H1 (cell line): ENCODE results near the gene TMSB15B. TPM values are rescaled to one million over a fixed set of nuclear protein-coding genes. Genes with fewer than 3 reads are reported as not detected.

Experiments used
- CTCF ChIA-PET: fragments of 300-600 bp; sonication (Branson Sonifier 250); formaldehyde crosslinking; loops from one replicate; lab custom pipeline; 2021; ENCODE audit not compliant: partially characterized antibody; lab: Charles Lee
- POLR2A ChIA-PET: fragments of 300-600 bp; sonication (Branson Sonifier 250); formaldehyde crosslinking; loops from one replicate; lab custom pipeline; 2021; ENCODE audit warnings: inconsistent platforms; ENCODE audit not compliant: partially characterized antibody; lab: Charles Lee
- DNase-seq, 2 experiments: peaks; one replicate each; pipeline versions ENCODE4 v3.0.0 to v3.0.0-alpha.2; 2010 to 2022; ENCODE audit warnings: low spot score in 2 of 2, low read depth in 1 of 2, mixed read lengths in 1 of 2
- FAIRE-seq: peaks from 2 replicates; lab custom pipeline; 2011; peaks lifted over from hg19 to GRCh38; lab: Jason Lieb, UNC
- H2AFZ ChIP-seq: 2 replicates; pipeline ENCODE4 v1.8.1; 2012; ENCODE audit warnings: low read length, inconsistent platforms
- H2AK5ac ChIP-seq: 2 replicates; pipeline ENCODE4 v1.6.1; 2013; ENCODE audit warnings: low read depth, low read length
- H2BK120ac ChIP-seq: replicated peaks from 2 replicates; pipeline ENCODE3; 2013; ENCODE audit warnings: low read depth, low read length, inconsistent platforms
- H2BK12ac ChIP-seq: 2 replicates; pipeline ENCODE4 v1.6.1; 2013; ENCODE audit warnings: low read depth, low read length
- H2BK15ac ChIP-seq: 2 replicates; pipeline ENCODE4 v1.6.1; 2013; ENCODE audit warnings: low read length
- H2BK20ac ChIP-seq: 2 replicates; pipeline ENCODE4 v1.6.1; 2013; ENCODE audit warnings: low read length
- H2BK5ac ChIP-seq: 2 replicates; pipeline ENCODE4 v1.6.1; 2013; ENCODE audit warnings: low read depth, low read length
- H3K14ac ChIP-seq: 2 replicates; pipeline ENCODE4 v1.6.1; 2013; ENCODE audit warnings: inconsistent platforms; ENCODE audit not compliant: insufficient read length
- H3K18ac ChIP-seq: 2 replicates; pipeline ENCODE4 v1.6.1; 2013; ENCODE audit warnings: low read length; ENCODE audit errors: extremely low read depth
- H3K23ac ChIP-seq: 2 replicates; pipeline ENCODE4 v1.6.1; 2013; ENCODE audit warnings: inconsistent platforms; ENCODE audit not compliant: insufficient read length
- H3K23me2 ChIP-seq: 2 replicates; pipeline ENCODE4 v1.6.1; 2013; ENCODE audit warnings: low read depth, low read length
- H3K27ac ChIP-seq: 2 replicates; pipeline ENCODE4 v1.6.1; 2011; ENCODE audit warnings: low read depth, low read length, inconsistent platforms
- H3K27me3 ChIP-seq, 4 experiments: replicated peaks in 1 of 4; 1 replicate in 1 of 4; 2 replicates in 3 of 4; pipeline versions ENCODE4 v1.6.1 to v1.8.1; 2011 to 2013; ENCODE audit warnings: low read length in 3 of 4, mild to moderate bottlenecking in 3 of 4, inconsistent platforms in 2 of 4, mixed read lengths in 2 of 4, moderate library complexity in 1 of 4; ENCODE audit not compliant: control insufficient read depth in 3 of 4, insufficient read depth in 3 of 4; ENCODE audit errors: extremely low read depth in 1 of 4
- H3K36me3 ChIP-seq, 4 experiments: 2 replicates each; pipeline versions ENCODE4 v1.6.1 to v1.8.1; 2011 to 2013; ENCODE audit warnings: mild to moderate bottlenecking in 4 of 4, low read length in 3 of 4, moderate library complexity in 2 of 4, control low read depth in 1 of 4, inconsistent platforms in 1 of 4; ENCODE audit not compliant: insufficient read depth in 4 of 4, control insufficient read depth in 2 of 4
- H3K4ac ChIP-seq: replicated peaks from 2 replicates; pipeline ENCODE3; 2013; ENCODE audit warnings: low read length, low read depth, mixed read lengths, inconsistent platforms; ENCODE audit not compliant: insufficient read length
- H3K4me1 ChIP-seq, 4 experiments: replicated peaks in 1 of 4; 1 replicate in 1 of 4; 2 replicates in 3 of 4; pipeline versions ENCODE4 v1.6.1 to v1.8.1; 2011 to 2013; ENCODE audit warnings: low read length in 3 of 4, inconsistent platforms in 2 of 4, mixed read lengths in 1 of 4; ENCODE audit not compliant: insufficient read depth in 4 of 4, control insufficient read depth in 3 of 4
- H3K4me2 ChIP-seq, 2 experiments: 2 replicates each; pipeline versions ENCODE4 v1.6.1 to v1.8.1; 2011 to 2013; ENCODE audit warnings: low read depth in 2 of 2, low read length in 2 of 2, control low read depth in 1 of 2, inconsistent platforms in 1 of 2, mild to moderate bottlenecking in 1 of 2; ENCODE audit not compliant: insufficient read depth in 1 of 2
- H3K4me3 ChIP-seq, 4 experiments: fragments of 200-600, 300-600 bp in 1 of 4; sonication (generic), shearing (Covaris generic), sonication (Bioruptor Twin) in 1 of 4; 2 replicates each; pipeline versions ENCODE4 v1.5.1 to v1.8.1; 2011 to 2016; ENCODE audit warnings: low read length in 4 of 4, low read depth in 3 of 4, control low read depth in 2 of 4, inconsistent platforms in 2 of 4, mild to moderate bottlenecking in 2 of 4, mixed read lengths in 1 of 4, moderate library complexity in 1 of 4; ENCODE audit not compliant: insufficient read depth in 2 of 4; ENCODE audit errors: extremely low read depth in 1 of 4
- H3K56ac ChIP-seq: replicated peaks from 2 replicates; pipeline ENCODE3; 2013; ENCODE audit warnings: low read depth, mild to moderate bottlenecking, mixed read lengths, low read length, inconsistent platforms; ENCODE audit not compliant: insufficient read length
- H3K79me1 ChIP-seq: 2 replicates; pipeline ENCODE4 v1.6.1; 2013; ENCODE audit warnings: low read depth, low read length, control low read depth
- H3K79me2 ChIP-seq, 2 experiments: 2 replicates each; pipeline versions ENCODE4 v1.6.1 to v1.8.1; 2012 to 2013; ENCODE audit warnings: low read length in 2 of 2, mild to moderate bottlenecking in 2 of 2, inconsistent platforms in 1 of 2; ENCODE audit not compliant: insufficient read depth in 2 of 2, control insufficient read depth in 1 of 2
- H3K9ac ChIP-seq, 4 experiments: replicated peaks in 1 of 4; 1 replicate in 1 of 4; 2 replicates in 3 of 4; pipeline versions ENCODE4 v1.6.1 to v1.8.1; 2011 to 2013; ENCODE audit warnings: low read depth in 3 of 4, low read length in 3 of 4, control low read depth in 2 of 4, mild to moderate bottlenecking in 2 of 4, moderate library complexity in 2 of 4, inconsistent platforms in 1 of 4; ENCODE audit errors: extremely low read depth in 1 of 4
- H3K9me3 ChIP-seq, 2 experiments: 2 replicates each; pipeline versions ENCODE4 v1.6.1 to v1.8.1; 2012 to 2013; ENCODE audit warnings: mild to moderate bottlenecking in 2 of 2, moderate library complexity in 2 of 2, control low read depth in 1 of 2, inconsistent platforms in 1 of 2, low read depth in 1 of 2, low read length in 1 of 2, mixed read lengths in 1 of 2; ENCODE audit not compliant: insufficient read depth in 2 of 2
- H4K20me1 ChIP-seq, 2 experiments: replicated peaks in 1 of 2; 2 replicates each; pipeline versions ENCODE3 to v1.8.1; 2011 to 2013; ENCODE audit warnings: inconsistent platforms in 2 of 2, low read length in 2 of 2, mild to moderate bottlenecking in 1 of 2; ENCODE audit not compliant: insufficient read depth in 2 of 2, control insufficient read depth in 1 of 2
- H4K5ac ChIP-seq: 2 replicates; pipeline ENCODE4 v1.6.1; 2013; ENCODE audit warnings: low read length, low read depth, mixed read lengths, inconsistent platforms; ENCODE audit not compliant: insufficient read length
- H4K8ac ChIP-seq: 2 replicates; pipeline ENCODE4 v1.8.0; 2013; ENCODE audit warnings: mild to moderate bottlenecking, moderate library complexity, low read length, inconsistent platforms; ENCODE audit not compliant: insufficient read depth; ENCODE audit errors: extremely low read depth
- H4K91ac ChIP-seq: replicated peaks from 2 replicates; pipeline ENCODE3; 2013; ENCODE audit warnings: low read length, mixed read lengths, inconsistent platforms; ENCODE audit not compliant: insufficient read length
- ASH2L ChIP-seq: fragments of 200-600, 300-600 bp; sonication (generic); IDR thresholded peaks from one replicate; pipeline ENCODE4 v1.7.1; 2017; ENCODE audit warnings: low read length
- BACH1 ChIP-seq: IDR thresholded peaks from 2 replicates; pipeline ENCODE4 v1.6.1; 2012; ENCODE audit warnings: low read length, improper control_type of control experiment
- CBX8 ChIP-seq: fragments of 300-800, 300-1000 bp; sonication (generic); IDR thresholded peaks from 2 replicates; pipeline ENCODE4 v1.7.1; 2016; ENCODE audit warnings: low read depth, low read length, borderline replicate concordance
- CHD1 ChIP-seq: IDR thresholded peaks from 2 replicates; pipeline ENCODE4 v1.6.1; 2012; ENCODE audit warnings: low read depth, low read length, improper control_type of control experiment
- JUND ChIP-seq: IDR thresholded peaks from 2 replicates; pipeline ENCODE4 v1.6.1; 2011; ENCODE audit warnings: mild to moderate bottlenecking, improper control_type of control experiment, low read length
- NRF1 ChIP-seq: IDR thresholded peaks from 2 replicates; pipeline ENCODE4 v1.6.1; 2011; ENCODE audit warnings: mild to moderate bottlenecking, low read depth, low read length, improper control_type of control experiment
- POLR2A ChIP-seq, 2 experiments: IDR thresholded peaks; 1 replicate in 1 of 2; 2 replicates in 1 of 2; pipeline ENCODE4 v1.6.1; 2011; ENCODE audit warnings: low read depth in 2 of 2, low read length in 2 of 2, mild to moderate bottlenecking in 2 of 2; ENCODE audit errors: control extremely low read depth in 1 of 2
- RAD21 ChIP-seq, 2 experiments: IDR thresholded peaks in 1 of 2; conservative IDR thresholded peaks in 1 of 2; 2 replicates each; pipeline ENCODE4 v1.6.1; 2011; ENCODE audit warnings: low read depth in 2 of 2, low read length in 2 of 2, improper control_type of control experiment in 1 of 2, inconsistent platforms in 1 of 2, mild to moderate bottlenecking in 1 of 2, moderate library complexity in 1 of 2
- RBBP5 ChIP-seq: IDR thresholded peaks from 2 replicates; pipeline ENCODE4 v1.7.1; 2012; ENCODE audit warnings: low read depth, mild to moderate bottlenecking, inconsistent platforms, low read length, moderate library complexity, borderline replicate concordance
- RFX5 ChIP-seq: IDR thresholded peaks from 2 replicates; pipeline ENCODE4 v1.6.1; 2011; ENCODE audit warnings: low read depth, low read length, improper control_type of control experiment, borderline replicate concordance
- RXRA ChIP-seq: IDR thresholded peaks from 2 replicates; pipeline ENCODE4 v1.6.1; 2011; ENCODE audit warnings: low read depth, mild to moderate bottlenecking, low read length, moderate library complexity; ENCODE audit not compliant: insufficient read depth
- SUZ12 ChIP-seq: fragments of 200-600 bp; sonication (generic); IDR thresholded peaks from 2 replicates; pipeline ENCODE4 v1.6.1; 2012; ENCODE audit warnings: mild to moderate bottlenecking, inconsistent platforms, low read length, moderate library complexity, mixed read lengths
- WGBS, 2 experiments: shearing (Covaris generic) in 1 of 2; methylation state at CpG; one replicate each; pipeline versions ENCODE4 v1.1.6 to v1.1.7; 2013 to 2015; ENCODE audit warnings: low lambda C conversion rate in 2 of 2, mixed read lengths in 2 of 2, inconsistent platforms in 1 of 2, low coverage in 1 of 2, missing lambda C conversion rate in 1 of 2; ENCODE audit not compliant: insufficient replicate concordance in 2 of 2, insufficient coverage in 1 of 2, insufficient read length in 1 of 2; ENCODE audit errors: extremely low coverage in 1 of 2, missing lambda C conversion rate in 1 of 2; 5-methylcytosine and 5-hydroxymethylcytosine counted together
- polyA plus RNA-seq, 7 experiments: library from polyadenylated mRNA; depleted of rRNA in 3 of 7; stranded (reverse) in 5 of 7; unstranded in 2 of 7; fragments of >200 nt in 5 of 7; fragments of 200-250 nt in 2 of 7; gene quantifications; 1 replicate in 5 of 7; 2 replicates in 1 of 7; 4 replicates in 1 of 7; pipeline versions ENCODE4 v1.2.1 to v1.2.3, GENCODE V29; 2011 to 2013; ENCODE audit warnings: missing spikeins in 2 of 7, mixed read lengths in 2 of 7
- total RNA-seq: library from RNA; stranded (reverse); fragmentation: NEBNext Ultra II Directional; extraction: Animal tissue kit (Norgen Biotek cat#: 25700); gene quantifications from 2 replicates; pipeline ENCODE4 v1.2.1, GENCODE V29; 2021
- TF ChIP-seq, protein P1 (sequence below): IDR thresholded peaks from 2 replicates; pipeline ENCODE4 v1.6.1; 2012; ENCODE audit warnings: low read length, inconsistent platforms

Gene TMSB15B
- total and polyA plus RNA-seq, 2 of the 8 experiments (the other 6 are each of a cell fraction or from before 2014, with no cell fraction given), result 11.7 to 12.1 TPM

- Histone ChIP-seq H3K36me3 (no peaks in the 10 kb centered on the region), H3K27ac (no peak overlapping the region), H3K4me1 (no peaks in the 10 kb centered on the region), H3K4me3 (no peak overlapping the region), H3K79me1 (no peaks in the 10 kb centered on the region), H3K27me3 (no peaks in the 10 kb centered on the region), H4K5ac (no peak overlapping the region), H2BK20ac (no peak overlapping the region), H4K91ac (no peak overlapping the region), H3K9me3 (no peaks in the 10 kb centered on the region), H4K20me1 (no peaks in the 10 kb centered on the region), H4K8ac (no peak overlapping the region), H3K14ac (no peak overlapping the region), H2BK12ac (no peak overlapping the region), H3K79me2 (no peaks in the 10 kb centered on the region), H2AFZ (no peak overlapping the region), H2BK15ac (no peak overlapping the region), H3K9ac (no peak overlapping the region), H2BK5ac (no peak overlapping the region), H3K4me2 (no peak overlapping the region), H3K4ac (no peak overlapping the region), H2BK120ac (no peak overlapping the region), H3K23me2 (no peaks in the 10 kb centered on the region), H3K23ac (no peak overlapping the region), H2AK5ac (no peak overlapping the region), H3K56ac (no peak overlapping the region), H3K18ac (no peak overlapping the region)
- FAIRE-seq, result no peak
- ChIA-PET POLR2A (no interaction called here), CTCF (interaction anchor here (4.0 kb wide), 1 partner anchor 87 kb away, joined by 14 read pairs; no protein-coding TSS in a partner anchor)
- WGBS, 2 experiments, result 80% methylated on average over 4 of the region's 4 CpGs; no CpG with 5 or more reads in 1 of the 2 experiments
- no peak for DNase-seq
- TF ChIP-seq RAD21 (IDR thresholded peaks at IDR 0.05 in 1 of 2, conservative IDR thresholded peaks at IDR 0.05 in 1 of 2; ENCODE audit: low read depth in 2 of 2, low read length in 2 of 2), result no peak
- TF ChIP-seq BACH1, result no peak
- TF ChIP-seq ASH2L, result no peak
- TF ChIP-seq JUND, result no peak
- no peak for TF ChIP-seq NRF1
- no peak for TF ChIP-seq POLR2A (IDR thresholded peaks at IDR 0.05; ENCODE audit: control extremely low read depth in 1 of 2, low read depth in 2 of 2, low read length in 2 of 2)
- TF ChIP-seq CBX8, result no peak
- TF ChIP-seq CHD1, result no peak
- TF ChIP-seq, protein P1, sequence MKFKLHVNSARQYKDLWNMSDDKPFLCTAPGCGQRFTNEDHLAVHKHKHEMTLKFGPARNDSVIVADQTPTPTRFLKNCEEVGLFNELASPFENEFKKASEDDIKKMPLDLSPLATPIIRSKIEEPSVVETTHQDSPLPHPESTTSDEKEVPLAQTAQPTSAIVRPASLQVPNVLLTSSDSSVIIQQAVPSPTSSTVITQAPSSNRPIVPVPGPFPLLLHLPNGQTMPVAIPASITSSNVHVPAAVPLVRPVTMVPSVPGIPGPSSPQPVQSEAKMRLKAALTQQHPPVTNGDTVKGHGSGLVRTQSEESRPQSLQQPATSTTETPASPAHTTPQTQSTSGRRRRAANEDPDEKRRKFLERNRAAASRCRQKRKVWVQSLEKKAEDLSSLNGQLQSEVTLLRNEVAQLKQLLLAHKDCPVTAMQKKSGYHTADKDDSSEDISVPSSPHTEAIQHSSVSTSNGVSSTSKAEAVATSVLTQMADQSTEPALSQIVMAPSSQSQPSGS, result no peak
- no peak for TF ChIP-seq SUZ12
- TF ChIP-seq RBBP5, result no peak
- no peak for TF ChIP-seq RFX5
- TF ChIP-seq RXRA, result no peak
These were observed 30.3 kb upstream of the TMSB15B start for GRCh38 chrX:103932133-103932532.
